ENCODE results near the gene RGPD8. TPM values are rescaled to one million over a fixed set of nuclear protein-coding genes. Genes with fewer than 3 reads are reported as not detected.

RGPD8 gene
- total RNA-seq, 2 experiments from 2014 or later = 15.1 to 18.5 TPM

DNA sequence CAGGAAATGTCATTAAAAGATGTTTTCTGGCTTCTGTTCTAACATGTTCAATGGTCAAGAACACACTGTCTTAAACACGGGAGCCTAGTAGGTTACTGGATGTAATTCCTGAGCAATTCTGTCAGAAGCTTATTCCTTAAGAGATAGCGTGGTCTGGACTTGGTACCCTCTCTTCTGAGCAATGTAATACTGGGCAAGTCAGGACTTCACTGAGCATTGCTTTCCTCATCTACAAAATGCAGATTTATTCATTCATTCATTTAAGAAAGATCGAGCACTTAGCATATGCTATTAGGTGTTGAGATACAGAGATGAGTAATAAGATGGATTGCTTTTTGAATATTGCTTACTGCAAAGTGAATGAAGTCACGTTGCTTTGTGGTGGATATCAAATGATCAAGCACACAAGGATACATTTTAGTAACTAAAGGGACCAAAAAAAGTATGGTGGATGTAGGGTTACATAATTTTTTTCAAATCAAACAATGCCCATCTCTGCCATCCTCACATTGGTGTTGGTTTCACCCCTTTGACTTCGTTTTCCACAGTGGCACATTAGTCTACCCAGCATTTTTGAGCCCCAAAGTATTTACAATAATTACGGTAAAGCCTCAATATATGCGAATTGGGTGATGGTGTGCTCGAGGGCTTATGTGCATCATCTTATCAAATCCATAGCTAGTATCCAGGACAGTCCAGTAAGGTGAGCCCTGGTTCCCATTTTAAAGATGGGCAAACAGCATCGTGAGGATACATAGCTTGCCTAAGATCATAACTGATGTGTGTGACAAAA is 92.8 kb downstream of the RGPD8 start:
- ChIA-PET CTCF (interaction anchor here (0.6 kb wide), 1 partner anchor 664 kb away, joined by 3 read pairs; no protein-coding TSS in a partner anchor), POLR2A (no interaction called here)

DNA sequence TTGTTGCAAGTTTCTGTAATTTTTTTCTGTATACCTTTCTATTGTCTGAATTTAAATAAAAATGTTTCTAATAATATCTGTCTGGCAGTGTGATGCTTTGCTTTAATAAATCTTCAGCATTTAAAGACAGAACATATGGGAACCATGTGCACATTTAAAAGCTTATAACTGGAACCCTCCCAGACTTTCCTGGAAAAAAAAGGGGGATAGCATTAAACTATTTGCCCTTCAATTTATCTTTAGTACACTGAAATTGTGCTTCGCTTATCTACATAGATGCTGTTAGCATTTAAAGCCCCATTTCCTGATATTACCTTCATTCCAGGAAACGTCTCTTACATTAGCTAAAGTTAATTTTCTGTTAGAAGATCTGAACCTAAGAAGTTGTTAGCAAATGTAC is 93.5 kb downstream of the RGPD8 start:
- ChIA-PET CTCF (no interaction called here), POLR2A (no interaction called here)

GRCh38 chr2:112335600-112335999 is 97.8 kb downstream of the RGPD8 start:
- POLR2A ChIA-PET = interaction anchor here (0.6 kb wide), 1 partner anchor 58 kb away, joined by 6 read pairs; no protein-coding TSS in a partner anchor

GRCh38 chr2:112332123-112332696 is 101.2 kb downstream of the RGPD8 start:
- ChIA-PET CTCF (no interaction called here), POLR2A (no interaction called here)

More at GRCh38 chr2:112335600-112335999, 97.8 kb downstream of the RGPD8 start:
- CTCF ChIA-PET = no interaction called here

GRCh38 chr2:112322919-112323318 is 110.5 kb downstream of the RGPD8 start:
- ChIA-PET CTCF (no interaction called here), POLR2A (no interaction called here)

DNA sequence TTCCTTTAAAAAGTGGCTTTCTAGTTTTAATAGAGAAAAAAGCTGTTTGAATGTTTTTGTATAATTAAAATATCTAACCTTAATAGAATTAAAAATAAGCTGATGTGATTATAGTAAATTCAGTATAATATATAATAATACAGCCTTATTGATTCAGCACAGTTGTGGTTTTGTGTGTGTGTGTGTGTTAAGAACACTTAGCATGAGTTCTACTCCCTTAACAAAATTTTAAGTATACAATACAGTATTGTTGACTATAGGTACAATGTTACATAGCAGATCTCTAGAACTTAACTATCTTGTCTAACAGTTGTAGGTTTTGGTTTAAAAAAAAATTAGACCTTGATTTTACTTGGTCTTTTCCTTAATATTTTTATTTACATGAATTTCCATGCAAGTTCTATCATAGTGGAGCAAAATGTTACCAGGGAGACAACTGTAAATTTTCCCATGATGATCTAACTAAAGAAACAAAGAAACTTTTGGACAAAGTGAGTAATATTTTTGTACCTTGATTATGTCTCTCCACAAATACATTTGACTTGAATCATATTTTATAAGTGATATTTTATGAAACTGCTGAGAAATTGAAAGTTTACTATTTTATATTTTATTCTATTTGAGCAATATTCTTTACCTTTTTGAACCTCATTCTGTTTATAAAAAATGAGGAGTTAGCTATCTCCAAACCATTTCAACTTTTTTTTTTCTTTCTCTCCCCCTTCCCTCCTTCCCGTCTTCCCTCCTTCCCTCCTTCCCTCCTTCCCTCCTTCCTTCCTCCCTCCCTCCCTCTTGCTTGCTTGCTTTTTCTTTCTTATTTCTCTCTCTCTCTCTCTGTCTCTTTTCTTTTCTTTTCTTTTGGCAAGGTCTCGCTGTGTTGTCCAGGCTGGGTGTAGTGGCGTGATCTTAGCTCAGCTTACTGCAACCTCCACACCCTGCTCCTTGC is 111.8 kb downstream of the RGPD8 start:
- POLR2A ChIA-PET = no interaction called here
- CTCF ChIA-PET = no interaction called here

Other genes with a start within 250 kb of the RGPD8 start
- 10 to 100 TPM; 25.3 to 26.2 TPM for gene ZC3H8, start 178.6 kb downstream of the RGPD8 start, total RNA-seq
- gene ZC3H6, start 158.0 kb downstream of the RGPD8 start, total RNA-seq = 1 to 10 TPM; 3.3 to 3.8 TPM
- gene TTL, start 48.5 kb upstream of the RGPD8 start, total RNA-seq = 10 to 100 TPM; 41.7 to 43.6 TPM
- 10 to 100 TPM; 75.8 to 82.3 TPM for gene POLR1B, start 108.8 kb upstream of the RGPD8 start, total RNA-seq
- 10 to 100 TPM; 35.8 to 38.6 TPM for gene CHCHD5, start 151.0 kb upstream of the RGPD8 start, total RNA-seq
- 100 to 1,000 TPM; 111 TPM for gene SLC20A1, start 212.3 kb upstream of the RGPD8 start, total RNA-seq

Measured in activated CD8-positive, alpha-beta memory T cell treated with anti-CD3 and anti-CD28 coated beads for 36 hours (primary cell).